Adipocyte (in vitro differentiated cells): ENCODE measurements around the gene NDUFS4.
A peak's percentile ranks its signal among the peaks of the same experiment; 100 is the strongest.

Experiments used
- DNase-seq: peaks from one replicate; pipeline ENCODE4 v3.0.0-alpha.2; 2015; ENCODE audit warnings: low read depth
- H3K27me3 ChIP-seq: replicated peaks from 2 replicates; pipeline ENCODE4 v1.7.0; 2013; ENCODE audit warnings: mild to moderate bottlenecking, low read length, moderate library complexity; ENCODE audit not compliant: control insufficient read depth, insufficient read depth
- H3K36me3 ChIP-seq: 2 replicates; pipeline ENCODE4 v1.7.0; 2013; ENCODE audit warnings: low read length, mild to moderate bottlenecking, moderate library complexity; ENCODE audit not compliant: control insufficient read depth, insufficient read depth, severe bottlenecking
- H3K4me1 ChIP-seq: 2 replicates; pipeline ENCODE4 v1.7.0; 2013; ENCODE audit warnings: mild to moderate bottlenecking, low read length, moderate library complexity; ENCODE audit not compliant: control insufficient read depth, insufficient read depth
- H3K4me3 ChIP-seq: 2 replicates; pipeline ENCODE4 v1.7.0; 2013; ENCODE audit warnings: mild to moderate bottlenecking, low read length, moderate library complexity
- H3K9ac ChIP-seq: 2 replicates; pipeline ENCODE4 v1.7.0; 2013; ENCODE audit warnings: mild to moderate bottlenecking, low read length, moderate library complexity
- H3K9me3 ChIP-seq: 2 replicates; pipeline ENCODE4 v1.7.0; 2013; ENCODE audit warnings: mild to moderate bottlenecking, low read length, moderate library complexity; ENCODE audit not compliant: control insufficient read depth

Gene NDUFS4

DNA sequence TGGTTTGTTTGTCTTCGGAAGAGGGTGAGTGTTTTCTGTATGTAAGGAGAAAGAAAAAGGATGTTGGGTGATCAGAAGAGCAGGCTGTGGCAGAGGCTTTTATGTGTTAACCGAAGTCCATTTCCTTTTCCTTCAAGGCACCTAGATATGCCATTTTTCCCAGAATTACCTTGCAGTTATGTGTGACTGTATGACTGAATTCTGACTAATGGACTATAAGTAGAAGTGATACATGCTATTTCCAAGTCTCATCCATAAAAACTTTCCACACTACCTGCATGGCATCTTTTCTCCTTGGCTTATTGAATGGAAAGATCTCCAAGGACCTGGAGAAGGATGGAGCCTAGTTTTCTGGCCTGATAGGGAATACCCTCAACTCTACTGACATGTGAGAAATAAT, 10.6 kb upstream of the NDUFS4 start:
- no peaks in the 10 kb centered on the region for H3K9me3 ChIP-seq
- DNase-seq: no peak
- H3K4me3 ChIP-seq: no peak overlapping the region

GRCh38 chr5:53552561-53552960, 7.9 kb upstream of the NDUFS4 start:
- no peaks in the 10 kb centered on the region for H3K9me3 ChIP-seq
- no peaks in the 10 kb centered on the region for H3K4me1 ChIP-seq
- H3K27me3 ChIP-seq: no peaks in the 10 kb centered on the region
- no peak overlapping the region for H3K4me3 ChIP-seq
- H3K9ac ChIP-seq: no peak overlapping the region
- DNase-seq: no peak
- no peaks in the 10 kb centered on the region for H3K36me3 ChIP-seq

More for the DNA sequence above, 10.6 kb upstream of the NDUFS4 start:
- Histone ChIP-seq H3K9ac (no peak overlapping the region), H3K4me1 (no peaks in the 10 kb centered on the region), H3K27me3 (no peaks in the 10 kb centered on the region), H3K36me3 (no peaks in the 10 kb centered on the region)

GRCh38 chr5:53554444-53554843, 6.0 kb upstream of the NDUFS4 start:
- no peak overlapping the region for H3K9ac ChIP-seq
- no peak overlapping the region for H3K4me3 ChIP-seq
- no peaks in the 10 kb centered on the region for H3K36me3 ChIP-seq
- DNase-seq: no peak
- no peaks in the 10 kb centered on the region for H3K9me3 ChIP-seq
- no peaks in the 10 kb centered on the region for H3K27me3 ChIP-seq
- H3K4me1 ChIP-seq: no peaks in the 10 kb centered on the region

DNA sequence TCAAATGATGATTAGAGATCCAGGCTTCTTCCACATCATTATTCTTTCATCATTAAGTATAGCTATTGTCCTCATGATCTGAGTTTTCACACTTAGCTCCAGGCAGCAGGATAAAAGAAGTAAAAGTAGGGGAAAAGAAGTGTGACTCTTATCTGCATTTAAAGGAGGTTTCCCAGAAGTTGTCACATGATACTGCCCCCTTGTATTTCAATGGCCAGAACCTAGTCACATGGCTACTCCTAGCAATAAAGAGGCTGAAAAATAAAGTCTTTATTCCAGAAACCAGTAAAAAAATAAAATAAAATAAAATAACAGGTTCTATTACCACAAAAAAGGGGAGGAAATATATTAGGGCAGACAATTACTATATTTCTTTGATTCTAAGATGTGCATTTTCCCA, 5.3 kb upstream of the NDUFS4 start:
- H3K4me3 ChIP-seq: no peak overlapping the region
- H3K36me3 ChIP-seq: no peaks in the 10 kb centered on the region
- H3K4me1 ChIP-seq: no peaks in the 10 kb centered on the region
- H3K27me3 ChIP-seq: no peaks in the 10 kb centered on the region
- H3K9me3 ChIP-seq: no peaks in the 10 kb centered on the region
- H3K9ac ChIP-seq: no peak overlapping the region
- no peak for DNase-seq

DNA sequence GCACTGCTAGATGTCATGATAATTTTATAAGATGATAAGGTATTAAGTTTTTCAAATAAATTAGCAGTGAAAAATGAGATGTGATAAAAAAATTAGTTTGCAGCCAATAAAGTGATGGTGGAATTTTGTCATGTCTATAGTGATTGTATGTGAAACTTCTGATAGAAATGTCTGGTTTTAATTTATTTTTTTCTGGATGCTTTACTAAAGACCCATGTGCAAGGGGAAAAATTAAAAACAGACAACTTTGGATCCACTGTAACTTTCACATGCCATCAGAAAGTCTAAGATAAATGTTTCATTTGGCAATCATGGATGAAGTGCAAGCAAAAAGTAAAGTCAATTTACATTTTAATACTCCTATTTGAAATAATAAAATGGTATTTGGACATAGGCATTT, 4.4 kb upstream of the NDUFS4 start:
- no peaks in the 10 kb centered on the region for H3K36me3 ChIP-seq
- peaks cover under 1% of the 10 kb centered on the region for H3K4me1 ChIP-seq
- peak; percentile 42 for DNase-seq
- H3K9ac ChIP-seq: no peak overlapping the region
- no peaks in the 10 kb centered on the region for H3K27me3 ChIP-seq
- no peaks in the 10 kb centered on the region for H3K9me3 ChIP-seq
- H3K4me3 ChIP-seq: no peak overlapping the region

DNA sequence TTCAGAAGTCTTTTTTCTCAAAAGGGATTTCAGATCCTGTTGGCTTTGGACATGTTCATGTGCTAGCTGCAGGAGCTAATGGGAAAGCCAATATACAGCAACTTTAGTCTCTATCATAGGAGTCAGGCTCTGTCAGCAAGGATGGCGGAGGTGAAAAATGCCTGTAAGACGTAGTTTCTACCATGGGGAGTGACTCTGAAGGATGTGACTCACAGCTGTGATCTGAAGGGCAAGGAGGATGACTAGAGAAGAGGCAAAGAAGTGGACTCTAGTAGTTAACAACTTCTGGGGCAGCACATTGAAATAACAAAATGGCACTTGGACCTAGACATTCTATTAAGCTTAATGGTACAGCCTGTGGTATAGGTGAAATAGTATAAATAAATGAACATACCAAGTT, 3.1 kb upstream of the NDUFS4 start:
- H3K27me3 ChIP-seq: no peaks in the 10 kb centered on the region
- no peaks in the 10 kb centered on the region for H3K9me3 ChIP-seq
- no peaks in the 10 kb centered on the region for H3K36me3 ChIP-seq
- H3K4me1 ChIP-seq: peaks cover 14% of the 10 kb centered on the region
- H3K9ac ChIP-seq: no peak overlapping the region
- DNase-seq: no peak
- no peak overlapping the region for H3K4me3 ChIP-seq

GRCh38 chr5:53558966-53559365, 1.5 kb upstream of the NDUFS4 start:
- no peak for DNase-seq
- Histone ChIP-seq H3K9ac (no peak overlapping the region), H3K36me3 (no peaks in the 10 kb centered on the region), H3K27me3 (no peaks in the 10 kb centered on the region), H3K9me3 (no peaks in the 10 kb centered on the region), H3K4me3 (no peak overlapping the region), H3K4me1 (peaks cover 14% of the 10 kb centered on the region)

DNA sequence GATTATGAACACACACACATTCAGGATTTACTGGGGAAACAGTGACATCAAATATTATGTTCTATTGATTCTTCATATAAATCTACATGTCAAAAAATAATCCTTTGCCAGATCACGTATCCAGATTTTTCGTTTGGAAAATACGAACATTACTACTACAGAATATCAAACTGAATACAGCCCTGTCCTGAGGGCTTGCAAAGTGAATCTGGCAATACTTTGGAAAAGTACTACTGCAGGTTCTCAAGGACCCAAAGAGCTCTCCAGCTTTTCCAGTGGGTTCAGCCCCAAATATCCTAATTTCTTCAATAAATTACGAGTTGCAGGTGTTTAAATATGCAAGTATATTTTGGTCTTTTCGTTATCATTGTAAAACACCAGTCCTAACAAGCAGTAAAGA, 411 bp upstream of the NDUFS4 start:
- peak overlapping the region; percentile 96 for H3K4me3 ChIP-seq
- no peaks in the 10 kb centered on the region for H3K36me3 ChIP-seq
- no peaks in the 10 kb centered on the region for H3K9me3 ChIP-seq
- no peak for DNase-seq
- H3K27me3 ChIP-seq: no peaks in the 10 kb centered on the region
- peak overlapping the region; percentile 98 for H3K9ac ChIP-seq
- peaks cover 14% of the 10 kb centered on the region for H3K4me1 ChIP-seq

DNA sequence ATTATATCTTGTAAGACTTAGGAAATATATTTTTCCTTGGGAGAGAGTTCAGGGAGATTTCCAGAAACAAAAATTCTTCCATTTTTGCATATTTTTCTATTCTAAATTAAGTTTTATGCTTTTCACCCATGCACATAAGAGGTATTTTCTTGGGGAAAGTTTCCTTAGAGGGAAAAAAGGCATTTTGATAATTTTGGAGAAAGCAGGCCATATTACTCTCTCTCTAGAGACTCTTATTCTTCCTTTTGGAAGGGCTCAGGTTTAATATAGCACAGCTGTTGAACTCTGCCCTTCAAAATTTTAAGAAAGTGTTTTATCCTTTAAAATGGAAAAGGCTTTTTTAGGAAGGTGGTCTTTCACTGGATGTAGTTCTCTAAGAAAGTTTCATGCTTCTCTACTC, 8.0 kb downstream of the NDUFS4 start:
- Histone ChIP-seq H3K36me3 (no peaks in the 10 kb centered on the region), H3K9ac (no peak overlapping the region), H3K4me1 (peaks cover 10% of the 10 kb centered on the region), H3K9me3 (no peaks in the 10 kb centered on the region), H3K4me3 (no peak overlapping the region), H3K27me3 (no peaks in the 10 kb centered on the region)
- DNase-seq: no peak

GRCh38 chr5:53568871-53569270, 8.4 kb downstream of the NDUFS4 start:
- Histone ChIP-seq H3K4me1 (peaks cover 10% of the 10 kb centered on the region), H3K36me3 (no peaks in the 10 kb centered on the region), H3K9ac (no peak overlapping the region), H3K9me3 (no peaks in the 10 kb centered on the region), H3K4me3 (no peak overlapping the region), H3K27me3 (no peaks in the 10 kb centered on the region)
- peak; percentile 63 for DNase-seq

DNA sequence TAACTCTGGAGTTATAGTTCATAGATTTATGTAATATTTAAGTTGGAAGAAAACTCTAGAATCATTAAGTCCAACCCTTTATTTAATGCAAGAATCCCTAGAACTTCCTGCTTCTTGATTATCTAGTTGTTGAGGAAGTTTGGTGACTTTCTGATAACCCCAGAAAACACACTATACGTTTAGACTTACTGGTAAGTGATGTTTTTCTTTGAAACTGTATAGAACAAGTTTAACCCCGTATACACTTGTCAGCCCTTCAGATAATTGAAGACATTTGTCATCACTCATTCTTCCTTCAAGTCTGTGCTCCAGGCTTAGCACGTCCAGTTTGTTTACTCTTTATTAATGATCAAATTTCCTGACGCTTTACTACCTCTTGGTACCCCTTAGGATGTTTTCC, 9.0 kb downstream of the NDUFS4 start:
- H3K27me3 ChIP-seq: no peaks in the 10 kb centered on the region
- H3K36me3 ChIP-seq: no peaks in the 10 kb centered on the region
- no peaks in the 10 kb centered on the region for H3K9me3 ChIP-seq
- no peak overlapping the region for H3K4me3 ChIP-seq
- H3K9ac ChIP-seq: no peak overlapping the region
- DNase-seq: no peak
- H3K4me1 ChIP-seq: peaks cover 10% of the 10 kb centered on the region

- no peaks in the 10 kb centered on the region for H3K9me3 ChIP-seq
- no peaks in the 10 kb centered on the region for H3K27me3 ChIP-seq
- no peak overlapping the region for H3K4me3 ChIP-seq
- DNase-seq: no peak
- H3K4me1 ChIP-seq: peaks cover 10% of the 10 kb centered on the region
- H3K9ac ChIP-seq: no peak overlapping the region
- H3K36me3 ChIP-seq: no peaks in the 10 kb centered on the region
Measured at GRCh38 chr5:53571403-53571802, 11.0 kb downstream of the NDUFS4 start.
